ENCODE data around the gene NR0B1. TPM values are rescaled to one million over a fixed set of nuclear protein-coding genes. Genes with fewer than 3 reads are reported as not detected.
A peak's percentile ranks its signal among the peaks of the same experiment; 100 is the strongest.

Gene NR0B1, protein sequence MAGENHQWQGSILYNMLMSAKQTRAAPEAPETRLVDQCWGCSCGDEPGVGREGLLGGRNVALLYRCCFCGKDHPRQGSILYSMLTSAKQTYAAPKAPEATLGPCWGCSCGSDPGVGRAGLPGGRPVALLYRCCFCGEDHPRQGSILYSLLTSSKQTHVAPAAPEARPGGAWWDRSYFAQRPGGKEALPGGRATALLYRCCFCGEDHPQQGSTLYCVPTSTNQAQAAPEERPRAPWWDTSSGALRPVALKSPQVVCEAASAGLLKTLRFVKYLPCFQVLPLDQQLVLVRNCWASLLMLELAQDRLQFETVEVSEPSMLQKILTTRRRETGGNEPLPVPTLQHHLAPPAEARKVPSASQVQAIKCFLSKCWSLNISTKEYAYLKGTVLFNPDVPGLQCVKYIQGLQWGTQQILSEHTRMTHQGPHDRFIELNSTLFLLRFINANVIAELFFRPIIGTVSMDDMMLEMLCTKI
- not detected in 2 replicates for total RNA-seq

DNA sequence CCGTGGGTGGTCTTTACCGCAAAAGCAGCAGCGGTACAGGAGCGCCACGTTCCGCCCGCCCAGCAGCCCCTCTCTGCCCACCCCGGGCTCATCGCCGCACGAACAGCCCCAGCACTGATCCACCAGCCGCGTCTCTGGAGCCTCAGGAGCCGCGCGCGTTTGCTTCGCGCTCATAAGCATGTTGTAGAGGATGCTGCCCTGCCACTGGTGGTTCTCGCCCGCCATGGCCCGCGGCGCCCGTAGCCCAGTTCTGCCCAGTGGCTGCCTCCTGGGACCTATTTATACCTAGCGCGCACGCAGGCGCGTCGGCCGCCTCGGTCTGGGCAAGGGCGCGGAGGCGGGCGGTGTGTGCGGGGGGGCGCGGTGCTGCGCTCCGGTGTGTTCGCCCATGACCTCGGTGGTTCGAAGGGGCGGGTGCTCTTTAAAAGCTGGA, at the start of gene NR0B1:
NR0B1 (minus strand) TSS at position 252 of the 433 bp plus-strand sequence; CDS start at position 225, 27 bp downstream.
- no peak for DNase-seq (ENCODE audit: low read depth in 2 of 2)

DNA sequence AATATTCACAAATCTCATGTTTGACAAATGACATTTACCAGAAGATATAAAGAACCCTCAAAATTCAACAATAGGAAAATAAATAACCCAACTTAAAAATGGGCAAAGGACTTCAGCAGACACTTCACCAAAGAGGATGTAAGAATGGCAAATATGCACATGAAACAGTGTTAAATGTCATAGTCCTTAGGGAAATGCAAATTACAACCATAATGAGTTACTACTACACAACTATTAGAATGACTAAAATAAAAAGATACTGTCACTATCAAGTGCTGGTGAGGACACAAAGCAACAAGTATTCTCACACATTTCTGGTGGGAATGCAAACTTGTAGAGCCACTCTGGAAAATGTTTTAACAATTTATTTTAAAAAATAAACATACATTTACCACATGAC, 40.8 kb upstream of the NR0B1 start:
- DNase-seq (ENCODE audit: low read depth in 2 of 2): no peak

DNA sequence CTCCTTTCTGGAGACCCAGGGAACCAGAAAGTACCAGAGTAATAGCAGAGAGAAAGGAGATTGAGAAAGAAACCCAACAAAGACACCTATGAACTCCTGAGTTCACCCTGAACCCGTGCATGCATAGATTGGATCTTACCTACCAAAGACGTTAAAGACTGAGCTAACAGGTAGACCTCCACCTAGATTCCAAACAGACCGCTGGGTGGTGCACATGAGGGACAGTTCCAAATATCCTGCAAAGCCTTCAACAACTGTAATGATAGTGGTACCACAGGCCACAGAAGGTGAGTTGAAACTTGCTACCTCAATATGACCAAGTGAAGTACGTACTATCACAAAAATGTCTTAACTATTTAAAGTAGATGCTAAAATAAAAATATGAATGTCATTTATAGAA, 34.0 kb upstream of the NR0B1 start:
- DNase-seq (ENCODE audit: low read depth in 2 of 2): no peak

DNA sequence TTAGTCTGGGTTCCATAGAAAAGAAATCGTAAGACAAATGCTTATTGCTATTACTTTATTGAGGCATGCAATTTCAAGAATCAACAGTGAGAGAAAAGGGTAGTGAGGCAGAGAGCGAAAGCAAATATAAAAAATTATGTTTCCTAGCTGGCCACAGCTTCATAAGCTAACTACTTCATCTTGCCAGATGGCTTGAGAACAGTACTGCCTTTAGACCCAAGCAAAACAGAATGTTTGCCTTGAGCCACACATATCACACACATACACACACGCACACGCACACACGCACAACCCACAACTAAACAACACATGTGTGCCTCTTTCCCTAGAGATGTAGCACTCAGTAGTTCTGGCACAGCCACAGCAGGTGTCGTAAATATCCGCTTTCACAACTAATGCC, 31.6 kb upstream of the NR0B1 start:
- DNase-seq (ENCODE audit: low read depth in 2 of 2): no peak

DNA sequence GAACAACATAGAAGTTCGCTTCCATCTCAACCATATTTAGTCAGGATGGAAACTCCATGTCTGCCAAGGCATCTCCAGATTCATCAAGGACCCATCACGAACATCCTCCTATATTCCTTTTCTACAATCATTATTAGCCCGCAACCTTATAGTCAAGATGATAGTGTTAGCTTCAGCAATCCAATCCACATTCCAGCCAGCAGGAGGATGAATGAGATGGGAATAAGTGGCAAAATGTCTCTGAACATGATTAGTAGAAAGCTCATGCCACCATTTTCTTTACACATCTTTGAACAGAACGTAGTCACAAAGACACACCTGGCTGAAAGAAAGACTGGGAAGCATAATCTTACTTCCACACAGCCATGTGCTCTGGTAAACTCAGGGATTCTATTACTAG, 18.6 kb upstream of the NR0B1 start:
- DNase-seq (ENCODE audit: low read depth in 2 of 2): no peak

DNA sequence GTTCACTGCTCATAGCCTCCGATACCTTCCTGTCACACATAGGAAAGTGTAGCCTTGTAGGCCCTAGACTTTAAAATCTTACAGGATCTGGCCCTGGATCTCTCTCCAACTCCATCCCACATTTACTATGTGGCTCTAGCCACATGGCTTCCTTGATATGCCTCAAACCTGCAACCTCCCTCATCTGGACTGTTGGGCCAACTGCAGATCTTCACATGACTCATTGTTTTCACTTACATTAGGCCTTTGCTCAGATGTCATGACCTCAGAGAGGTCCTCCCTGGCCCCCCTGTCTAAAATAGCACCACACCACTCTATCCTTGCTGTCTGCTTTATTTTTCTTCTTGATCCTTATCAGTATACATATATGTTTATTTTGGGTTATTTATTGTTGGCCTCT, 8.1 kb upstream of the NR0B1 start:
- no peak for DNase-seq (ENCODE audit: low read depth in 2 of 2)

DNA sequence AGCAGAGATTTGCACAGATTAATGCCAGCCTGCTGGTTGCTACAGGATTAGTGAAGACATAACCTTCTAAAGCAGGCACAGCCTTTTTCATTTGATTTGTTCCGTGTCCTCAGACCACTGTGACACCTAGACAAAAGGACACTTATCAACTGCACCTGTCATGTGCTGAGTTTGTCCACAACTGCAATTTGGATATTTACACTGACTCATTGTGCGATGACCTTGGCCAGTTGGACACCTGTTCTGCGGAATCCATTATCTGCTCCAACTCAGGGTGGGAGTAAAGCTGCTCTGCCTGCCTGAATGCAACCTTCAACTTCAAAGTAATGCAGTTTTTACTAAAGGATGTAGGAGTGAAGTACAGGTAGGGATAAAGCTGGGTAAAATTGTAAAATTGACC, 4.1 kb upstream of the NR0B1 start:
- no peak for DNase-seq (ENCODE audit: low read depth in 2 of 2)

DNA sequence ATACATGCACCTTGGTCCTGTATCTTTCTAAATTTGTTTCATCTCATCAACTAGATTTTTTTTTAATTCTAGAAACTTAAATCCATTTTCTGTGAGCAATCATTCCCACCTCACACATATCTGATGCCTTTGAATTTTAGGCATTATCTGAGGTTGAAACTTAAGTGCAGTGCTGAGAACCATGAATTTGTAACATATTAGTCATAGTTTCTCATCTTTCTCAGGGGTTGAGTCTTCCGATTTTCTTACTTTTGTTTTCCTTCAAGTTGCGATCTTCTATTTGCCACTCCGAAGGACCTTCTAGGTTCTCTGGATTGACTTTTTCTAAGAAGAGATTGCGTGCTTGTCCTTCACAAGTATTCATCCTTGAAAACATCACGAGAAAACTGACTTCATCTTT, 3.7 kb upstream of the NR0B1 start:
- no peak for DNase-seq (ENCODE audit: low read depth in 2 of 2)

DNA sequence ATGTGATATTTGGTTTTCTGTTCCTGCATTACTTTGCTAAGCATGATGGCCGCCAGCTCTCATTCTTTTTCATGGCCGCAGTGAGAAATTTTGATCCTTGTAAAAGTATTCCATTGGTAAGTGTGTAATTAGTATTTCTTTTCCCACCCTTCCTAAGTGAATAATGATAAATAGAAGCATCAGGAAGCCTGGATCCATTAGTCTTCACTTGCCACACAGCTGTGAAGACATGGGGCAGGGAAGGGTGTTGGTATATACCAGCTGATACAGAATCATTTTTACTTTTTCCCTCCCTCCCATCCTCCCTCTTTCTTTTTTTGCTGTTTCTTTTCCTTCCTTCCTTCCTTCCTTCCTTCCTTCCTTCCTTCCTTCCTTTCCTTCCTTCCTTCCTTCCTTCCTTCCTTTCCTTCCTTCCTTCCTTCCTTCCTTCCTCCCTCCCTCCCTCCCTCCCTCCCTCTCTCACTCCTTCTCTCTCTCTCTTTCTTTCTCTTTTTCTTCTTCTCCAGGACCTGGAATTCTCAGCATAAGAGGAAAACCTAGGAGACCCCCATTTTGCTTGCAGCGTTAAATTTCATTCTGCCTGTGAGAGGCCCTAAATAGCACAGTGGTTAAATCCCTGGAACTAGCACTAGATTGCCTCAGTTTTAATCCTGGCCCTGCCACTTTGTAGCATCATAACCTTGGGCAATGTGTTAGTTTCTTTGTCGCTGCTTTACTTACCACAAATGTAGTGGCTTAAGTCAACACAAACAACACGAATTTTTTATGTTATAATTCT, 1.4 kb upstream of the NR0B1 start:
- DNase-seq (ENCODE audit: low read depth in 2 of 2): no peak

DNA sequence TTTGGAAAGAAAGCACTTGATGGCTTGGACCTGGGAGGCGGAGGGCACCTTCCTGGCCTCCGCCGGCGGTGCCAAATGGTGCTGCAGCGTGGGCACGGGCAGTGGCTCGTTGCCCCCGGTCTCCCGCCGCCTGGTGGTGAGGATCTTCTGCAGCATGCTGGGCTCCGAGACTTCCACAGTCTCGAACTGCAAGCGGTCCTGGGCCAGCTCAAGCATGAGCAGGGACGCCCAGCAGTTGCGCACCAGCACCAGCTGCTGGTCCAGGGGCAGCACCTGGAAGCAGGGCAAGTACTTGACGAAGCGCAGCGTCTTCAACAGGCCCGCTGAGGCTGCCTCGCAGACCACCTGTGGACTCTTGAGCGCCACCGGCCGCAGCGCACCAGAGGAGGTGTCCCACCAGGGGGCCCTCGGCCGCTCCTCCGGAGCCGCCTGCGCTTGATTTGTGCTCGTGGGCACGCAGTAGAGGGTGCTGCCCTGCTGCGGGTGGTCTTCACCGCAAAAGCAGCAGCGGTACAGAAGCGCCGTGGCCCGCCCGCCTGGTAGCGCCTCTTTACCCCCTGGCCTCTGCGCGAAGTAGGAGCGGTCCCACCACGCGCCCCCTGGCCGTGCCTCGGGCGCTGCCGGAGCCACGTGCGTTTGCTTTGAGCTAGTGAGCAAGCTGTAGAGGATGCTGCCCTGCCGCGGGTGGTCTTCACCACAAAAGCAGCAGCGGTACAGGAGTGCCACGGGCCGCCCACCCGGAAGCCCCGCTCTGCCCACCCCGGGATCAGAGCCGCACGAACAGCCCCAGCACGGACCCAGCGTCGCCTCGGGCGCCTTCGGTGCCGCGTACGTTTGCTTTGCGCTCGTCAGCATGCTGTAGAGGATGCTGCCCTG, 689 bp downstream of the NR0B1 start:
- peak in 1 of 2 donors; percentile 1 for DNase-seq (ENCODE audit: low read depth in 2 of 2)

DNA sequence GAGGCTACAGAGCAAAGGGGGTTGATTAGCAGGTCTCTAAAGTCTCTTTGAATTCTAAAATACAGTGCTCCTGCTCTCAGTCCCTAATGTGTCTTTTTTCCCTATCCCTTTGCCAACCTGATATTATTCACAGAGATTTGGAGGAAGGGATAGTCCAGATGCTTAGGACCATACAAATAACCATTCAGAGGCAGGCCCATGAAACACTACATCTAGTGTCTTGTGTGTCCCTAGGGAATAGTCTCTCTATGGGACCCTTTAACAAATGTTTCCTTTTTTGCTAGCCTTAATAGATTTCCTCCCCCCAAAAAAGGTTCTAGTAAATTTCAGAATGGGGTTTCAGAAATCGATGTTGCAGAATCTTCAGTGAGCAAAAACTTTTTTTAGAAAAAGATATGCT, 1.7 kb downstream of the NR0B1 start:
- no peak for DNase-seq (ENCODE audit: low read depth in 2 of 2)

DNA sequence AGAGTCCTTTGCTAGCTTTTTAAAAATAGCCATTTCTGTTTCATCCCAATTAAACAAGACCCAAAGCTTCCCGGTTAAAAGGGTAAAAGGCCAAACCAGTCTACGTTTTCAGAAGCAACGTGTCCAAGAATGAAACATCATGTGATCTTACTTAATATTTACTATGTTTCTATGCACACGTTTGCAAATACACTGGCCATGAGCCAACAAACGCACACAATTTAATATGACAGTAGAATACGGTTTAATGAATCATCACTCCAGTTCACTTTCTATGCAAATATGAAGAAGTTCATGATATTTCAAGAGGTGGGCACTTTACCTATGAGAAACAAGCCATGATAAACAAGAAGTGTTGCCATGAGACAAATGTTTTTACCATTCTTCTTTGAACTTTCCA, 4.3 kb downstream of the NR0B1 start:
- DNase-seq (ENCODE audit: low read depth in 2 of 2): no peak

DNA sequence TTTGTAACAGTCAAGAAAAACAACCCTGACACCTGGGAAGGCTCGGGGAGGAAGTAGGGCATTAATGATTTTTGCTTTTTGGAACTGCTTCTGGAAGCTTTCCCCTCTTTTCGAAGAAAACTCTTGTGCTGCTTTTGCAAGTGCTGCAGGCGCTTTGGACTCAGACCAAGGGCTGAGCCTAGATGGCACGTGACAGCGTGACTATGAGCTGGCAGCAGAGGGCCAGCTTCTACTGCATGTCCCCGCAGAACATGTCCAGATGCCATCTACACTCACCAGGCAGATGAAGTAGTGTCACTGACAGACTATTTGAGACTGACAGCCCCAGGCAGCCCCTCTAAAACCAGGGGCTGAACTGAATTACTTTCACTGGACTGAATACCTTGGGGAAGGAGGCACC, 6.2 kb downstream of the NR0B1 start:
- no peak for DNase-seq (ENCODE audit: low read depth in 2 of 2)

DNA sequence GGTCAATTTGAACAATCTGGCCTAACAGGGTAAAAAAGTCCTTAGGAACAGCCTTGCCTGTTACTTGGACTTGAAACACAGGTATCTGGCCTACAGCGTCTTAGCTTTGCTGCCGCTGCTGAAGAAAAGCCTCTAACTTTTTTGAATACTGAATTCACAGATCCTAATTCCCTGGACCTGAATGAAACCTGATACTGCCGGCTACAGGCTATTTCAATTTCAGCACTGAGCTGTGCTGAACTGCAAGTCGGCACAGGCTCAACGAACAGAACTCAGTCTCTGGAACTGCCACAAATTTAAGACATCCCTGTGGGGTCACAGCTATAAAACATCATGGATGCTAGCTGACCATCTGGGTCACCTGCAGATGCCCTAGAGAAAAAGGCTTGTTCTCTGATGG, 7.2 kb downstream of the NR0B1 start:
- DNase-seq (ENCODE audit: low read depth in 2 of 2): no peak

DNA sequence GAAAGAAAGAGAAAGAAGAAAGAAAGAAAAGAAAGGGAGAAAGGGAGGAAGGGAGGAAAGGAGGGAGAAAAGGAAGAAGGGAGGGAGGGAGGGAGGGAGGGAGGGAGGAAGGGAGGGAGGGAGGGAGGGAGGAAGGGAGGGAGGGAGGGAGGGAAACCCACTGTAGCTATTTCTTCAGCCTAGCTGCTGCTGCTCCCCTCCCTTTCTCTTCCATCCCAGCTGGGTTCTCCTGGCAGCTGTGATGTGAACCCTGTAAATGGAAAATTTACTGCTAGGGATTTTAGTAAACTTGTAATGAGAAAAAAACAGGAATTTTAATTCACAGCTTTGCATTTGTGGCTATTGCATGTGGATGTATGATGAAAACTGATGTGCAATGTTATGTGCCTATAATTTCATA, 8.0 kb downstream of the NR0B1 start:
- no peak for DNase-seq (ENCODE audit: low read depth in 2 of 2)

DNA sequence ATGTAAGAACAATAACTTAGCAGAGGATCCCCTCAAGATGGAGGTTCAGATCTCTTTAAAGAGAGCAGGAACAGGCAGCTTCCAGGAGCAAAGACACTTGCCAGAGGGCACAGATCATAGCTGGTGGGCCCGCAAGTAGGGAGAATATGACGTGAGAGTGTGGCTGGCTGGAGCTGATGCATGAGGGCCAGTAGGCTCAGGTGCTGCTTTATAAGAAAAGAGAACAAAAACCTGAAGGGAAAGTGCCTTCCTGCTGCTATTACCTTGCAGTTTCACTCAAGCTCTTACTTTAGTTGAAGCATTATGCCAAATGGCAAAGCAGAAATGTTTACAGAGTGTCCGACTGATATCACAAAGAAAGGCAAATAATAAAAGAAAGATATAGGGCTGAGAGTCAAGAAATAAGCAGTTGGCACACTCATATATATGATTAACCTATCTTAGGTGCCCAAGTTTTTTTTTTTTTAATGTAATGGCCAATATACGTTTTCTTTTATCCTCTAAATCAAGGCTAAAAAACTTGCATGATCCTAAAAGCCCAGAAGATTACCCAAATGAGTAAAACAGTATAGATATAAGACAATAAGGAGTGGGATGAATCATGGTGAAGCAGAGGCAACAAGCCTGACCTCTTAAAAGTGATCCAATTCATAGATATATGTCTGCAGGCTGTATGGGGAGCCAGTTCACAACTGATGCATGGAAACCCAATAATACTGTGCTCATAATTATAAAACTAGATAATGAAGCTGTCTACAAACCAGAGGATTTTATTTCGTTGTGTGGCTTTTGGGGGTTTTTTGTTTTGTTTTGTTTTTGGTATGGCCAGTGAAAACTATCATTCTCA, 12.6 kb downstream of the NR0B1 start:
- DNase-seq (ENCODE audit: low read depth in 2 of 2): no peak

DNA sequence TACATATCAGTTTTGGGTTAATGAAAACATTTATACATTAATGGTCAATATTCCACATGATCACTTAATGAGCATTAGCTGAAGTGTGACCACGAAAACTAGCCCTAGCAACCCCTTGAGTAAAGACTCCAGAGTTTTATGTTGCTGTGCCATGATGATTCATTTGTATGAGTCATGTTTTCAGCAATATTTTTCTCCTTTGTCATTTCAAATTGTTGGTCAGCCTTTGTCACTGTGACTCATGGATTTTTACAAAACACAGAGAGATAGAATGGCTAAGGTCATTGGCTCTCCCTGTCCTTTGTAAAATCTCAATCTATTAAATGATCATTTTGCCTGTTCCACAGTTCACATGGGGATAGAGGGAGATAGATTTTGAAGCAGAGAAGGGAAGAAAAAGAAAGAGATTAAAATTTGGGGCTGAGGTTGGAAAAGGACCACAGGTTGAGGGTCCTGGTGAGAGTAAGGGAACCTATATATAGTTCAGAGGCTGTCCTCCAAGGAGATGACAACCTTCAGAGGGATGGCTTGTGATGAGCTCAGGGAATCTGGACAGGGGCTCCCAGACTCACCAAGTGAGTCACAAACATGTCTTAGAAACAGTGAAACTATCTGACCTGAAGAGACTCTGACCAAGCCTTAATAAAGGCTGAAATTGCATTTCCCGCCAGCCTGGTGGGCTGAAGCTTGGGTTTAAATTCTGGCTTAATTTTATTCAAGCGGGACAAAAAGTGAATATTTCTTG, 25.6 kb downstream of the NR0B1 start:
- DNase-seq (ENCODE audit: low read depth in 2 of 2): peak; percentile 88 to 89

DNA sequence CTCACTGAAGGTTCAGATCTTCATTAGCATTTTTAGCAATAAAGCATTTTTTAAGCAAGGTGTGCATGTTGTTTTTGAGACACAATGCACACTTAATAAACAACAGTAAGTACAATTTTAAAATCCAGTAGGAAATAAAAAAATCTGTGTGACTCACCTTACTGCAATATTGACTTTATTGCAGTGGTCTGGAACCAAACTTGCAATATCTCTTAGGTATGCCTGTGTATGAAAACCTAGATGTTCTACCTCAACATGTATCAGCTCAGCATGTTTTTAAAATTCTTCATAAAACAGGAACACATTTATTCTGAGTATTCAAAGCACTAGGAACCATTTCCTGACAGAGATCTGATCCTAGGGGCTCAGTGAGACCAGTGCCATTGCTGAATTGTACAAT, 26.7 kb downstream of the NR0B1 start:
- no peak for DNase-seq (ENCODE audit: low read depth in 2 of 2)

DNA sequence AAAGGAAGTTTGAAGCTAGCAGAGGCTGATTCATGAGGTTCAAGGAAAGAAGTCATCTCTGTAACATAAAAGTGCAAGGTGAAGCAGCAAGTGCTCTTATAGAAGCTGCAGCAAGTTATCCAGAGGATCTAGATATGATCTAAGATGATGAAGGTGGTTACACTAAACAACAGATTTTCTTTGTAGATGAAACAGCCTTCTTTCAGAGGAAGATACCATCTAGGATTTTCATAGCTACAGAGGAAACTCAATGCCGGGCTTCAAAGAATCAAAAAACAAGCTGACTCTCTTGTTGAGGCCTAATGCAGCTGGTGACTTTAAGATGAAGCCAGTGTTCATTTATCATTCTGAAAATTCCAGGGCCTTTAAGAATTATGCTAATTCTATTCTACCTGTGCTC, 28.8 kb downstream of the NR0B1 start:
- no peak for DNase-seq (ENCODE audit: low read depth in 2 of 2)

DNA sequence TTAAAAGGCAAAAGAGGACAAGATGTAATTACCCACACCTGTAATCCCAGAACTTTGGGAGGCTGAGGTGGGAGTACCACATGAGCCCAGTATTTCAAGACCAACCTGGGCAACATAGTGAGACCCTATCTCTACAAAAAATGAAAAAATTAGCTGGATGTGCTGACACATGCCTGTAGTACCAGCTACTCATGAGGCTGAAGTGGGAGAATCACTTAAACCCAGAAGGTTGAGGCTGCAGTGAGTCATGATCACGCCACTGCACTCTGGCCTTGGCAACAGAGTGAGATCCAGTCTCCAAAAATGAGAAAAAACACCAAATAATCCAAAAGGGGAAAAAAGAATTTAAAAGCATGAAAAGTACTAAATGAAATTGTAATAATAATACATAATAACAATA, 30.8 kb downstream of the NR0B1 start:
- peak in 1 of 2 donors; percentile 10 for DNase-seq (ENCODE audit: low read depth in 2 of 2)

Measured in dermis microvascular lymphatic vessel endothelial cell (primary cell).